H9 (cell line): ENCODE results near the gene HTRA3. TPM values are rescaled to one million over a fixed set of nuclear protein-coding genes. Genes with fewer than 3 reads are reported as not detected.

ENCODE experiments used
- DNase-seq: peaks from one replicate; pipeline ENCODE4 v3.0.0-alpha.2; 2017
- H2AFZ ChIP-seq: one replicate; pipeline ENCODE4 v1.6.1; 2013; ENCODE audit warnings: mild to moderate bottlenecking, low read length, control low read depth, moderate library complexity
- H2AK5ac ChIP-seq: 2 replicates; pipeline ENCODE4 v1.6.1; 2013; ENCODE audit warnings: low read length, control low read depth, mixed read lengths; ENCODE audit not compliant: insufficient read length
- H2BK120ac ChIP-seq: one replicate; pipeline ENCODE4 v1.6.1; 2013; ENCODE audit warnings: low read depth, mild to moderate bottlenecking, low read length, control low read depth, inconsistent platforms; ENCODE audit not compliant: poor library complexity, severe bottlenecking
- H2BK12ac ChIP-seq: 2 replicates; pipeline ENCODE4 v1.6.1; 2013; ENCODE audit warnings: low read length, control low read depth, mixed read lengths, low read depth; ENCODE audit not compliant: insufficient read length
- H2BK15ac ChIP-seq: 2 replicates; pipeline ENCODE4 v1.6.1; 2013; ENCODE audit warnings: low read depth, low read length, control low read depth
- H2BK20ac ChIP-seq: one replicate; pipeline ENCODE4 v1.6.1; 2013; ENCODE audit warnings: low read depth, mild to moderate bottlenecking, low read length, control low read depth, inconsistent platforms; ENCODE audit not compliant: poor library complexity, severe bottlenecking
- H2BK5ac ChIP-seq: 2 replicates; pipeline ENCODE4 v1.6.1; 2013; ENCODE audit warnings: low read length, control low read depth, mixed read lengths; ENCODE audit not compliant: insufficient read length
- H3K14ac ChIP-seq: 2 replicates; pipeline ENCODE4 v1.6.1; 2013; ENCODE audit warnings: low read length, control low read depth; ENCODE audit not compliant: insufficient read depth
- H3K18ac ChIP-seq: 2 replicates; pipeline ENCODE4 v1.6.1; 2013; ENCODE audit warnings: low read depth, mild to moderate bottlenecking, mixed read lengths, low read length, control low read depth; ENCODE audit not compliant: insufficient read length
- H3K23ac ChIP-seq: 2 replicates; pipeline ENCODE4 v1.6.1; 2013; ENCODE audit warnings: low read length, control low read depth, mixed read lengths, low read depth; ENCODE audit not compliant: insufficient read length
- H3K23me2 ChIP-seq: 2 replicates; pipeline ENCODE4 v1.6.1; 2013; ENCODE audit warnings: low read depth, mild to moderate bottlenecking, mixed read lengths, low read length, control low read depth; ENCODE audit not compliant: insufficient read length, poor library complexity, severe bottlenecking
- H3K27ac ChIP-seq: 2 replicates; pipeline ENCODE4 v1.5.1; 2013; ENCODE audit warnings: low read length, control low read depth, mixed read lengths, low read depth; ENCODE audit not compliant: insufficient read length
- H3K27me3 ChIP-seq: 2 replicates; pipeline ENCODE4 v1.6.1; 2013; ENCODE audit warnings: low read length, control low read depth, inconsistent platforms; ENCODE audit not compliant: insufficient read depth
- H3K4ac ChIP-seq: 2 replicates; pipeline ENCODE4 v1.6.1; 2013; ENCODE audit warnings: low read depth, mild to moderate bottlenecking, control low read depth, inconsistent platforms, low read length, moderate library complexity
- H3K4me1 ChIP-seq: 2 replicates; pipeline ENCODE4 v1.6.1; 2013; ENCODE audit warnings: low read length, control low read depth, inconsistent platforms; ENCODE audit not compliant: insufficient read depth
- H3K4me2 ChIP-seq: 2 replicates; pipeline ENCODE4 v1.6.1; 2013; ENCODE audit warnings: low read length, control low read depth, mixed read lengths; ENCODE audit not compliant: insufficient read length, insufficient read depth
- H3K56ac ChIP-seq: 2 replicates; pipeline ENCODE4 v1.6.1; 2013; ENCODE audit warnings: low read depth, mild to moderate bottlenecking, mixed read lengths, low read length, control low read depth; ENCODE audit not compliant: insufficient read length
- H3K79me1 ChIP-seq: 2 replicates; pipeline ENCODE4 v1.6.1; 2013; ENCODE audit warnings: low read depth, mild to moderate bottlenecking, moderate library complexity, low read length, control low read depth, inconsistent platforms; ENCODE audit not compliant: insufficient read depth, poor library complexity, severe bottlenecking
- H3K79me2 ChIP-seq: 2 replicates; pipeline ENCODE4 v1.6.1; 2013; ENCODE audit warnings: low read length, control low read depth, inconsistent platforms; ENCODE audit not compliant: insufficient read depth
- H3K9ac ChIP-seq: 2 replicates; pipeline ENCODE4 v1.6.1; 2013; ENCODE audit warnings: low read length, control low read depth, mixed read lengths; ENCODE audit not compliant: insufficient read length; ENCODE audit errors: extremely low read depth
- H3K9me3 ChIP-seq: one replicate; pipeline ENCODE4 v1.6.1; 2013; ENCODE audit warnings: low read depth, low read length, inconsistent platforms; ENCODE audit not compliant: control insufficient read depth
- H3T11ph ChIP-seq: one replicate; pipeline ENCODE4 v1.6.1; 2013; ENCODE audit warnings: mild to moderate bottlenecking, low read length, control low read depth, inconsistent platforms
- H4K20me1 ChIP-seq: one replicate; pipeline ENCODE4 v1.6.1; 2013; ENCODE audit not compliant: control insufficient read depth, insufficient read length, insufficient read depth
- H4K5ac ChIP-seq: 2 replicates; pipeline ENCODE4 v1.6.1; 2013; ENCODE audit warnings: low read depth, mild to moderate bottlenecking, mixed read lengths, low read length, control low read depth; ENCODE audit not compliant: insufficient read length
- H4K8ac ChIP-seq: replicated peaks from 2 replicates; pipeline ENCODE4 v1.6.1; 2013; ENCODE audit warnings: low read length, control low read depth, mixed read lengths, low read depth; ENCODE audit not compliant: insufficient read length
- H4K91ac ChIP-seq: 2 replicates; pipeline ENCODE4 v1.6.1; 2013; ENCODE audit warnings: low read depth, mild to moderate bottlenecking, moderate library complexity, mixed read lengths, low read length, control low read depth; ENCODE audit not compliant: insufficient read length
- H3K27ac Mint-ChIP-seq, 3 experiments: 2 replicates in 2 of 3; 3 replicates in 1 of 3; pipeline ENCODE4 v1.8.0; 2020 to 2021; ENCODE audit warnings: mixed read lengths in 3 of 3, mild to moderate bottlenecking in 1 of 3, moderate library complexity in 1 of 3
- H3K27me3 Mint-ChIP-seq: 2 replicates; pipeline ENCODE4 v1.8.0; 2021; ENCODE audit warnings: low read depth, mild to moderate bottlenecking, moderate library complexity, mixed read lengths
- H3K36me3 Mint-ChIP-seq, 3 experiments: 2 replicates in 2 of 3; 3 replicates in 1 of 3; pipeline ENCODE4 v1.8.0; 2020 to 2021; ENCODE audit warnings: low read depth in 3 of 3, mixed read lengths in 3 of 3; ENCODE audit not compliant: insufficient read depth in 1 of 3
- H3K4me1 Mint-ChIP-seq, 2 experiments: 2 replicates each; pipeline ENCODE4 v1.8.0; 2020; ENCODE audit warnings: mixed read lengths in 2 of 2
- H3K4me3 Mint-ChIP-seq, 2 experiments: 2 replicates in 1 of 2; 3 replicates in 1 of 2; pipeline ENCODE4 v1.8.0; 2020 to 2021; ENCODE audit warnings: mild to moderate bottlenecking in 2 of 2, mixed read lengths in 2 of 2, moderate library complexity in 1 of 2
- H3K9me3 Mint-ChIP-seq, 2 experiments: 2 replicates in 1 of 2; 3 replicates in 1 of 2; pipeline ENCODE4 v1.8.0; 2020; ENCODE audit warnings: mild to moderate bottlenecking in 2 of 2, mixed read lengths in 2 of 2, moderate library complexity in 1 of 2
- CTCF ChIP-seq: fragments of 200-600 bp; sonication (generic); conservative IDR thresholded peaks from 3 replicates; pipeline ENCODE4 v1.8.0; 2021; ENCODE audit warnings: antibody characterized with exemption, mild to moderate bottlenecking
- WGBS: extraction: QIAGEN DNeasy Blood & Tissue Kit; methylation state at CpG from one replicate; pipeline ENCODE4 v1.1.7; 2013; ENCODE audit warnings: missing lambda C conversion rate, low lambda C conversion rate, mixed read lengths; ENCODE audit not compliant: insufficient read length; ENCODE audit errors: extremely low coverage; 5-methylcytosine and 5-hydroxymethylcytosine counted together
- total RNA-seq: library from RNA; stranded (reverse); gene quantifications from 2 replicates; pipeline ENCODE4 v1.2.1, GENCODE V29; 2021

HTRA3 gene
- total RNA-seq, 1 experiment from 2014 or later = 3.0 TPM

GRCh38 chr4:8280876-8281440, 11.4 kb downstream of the HTRA3 start:
- Histone ChIP-seq H3K9ac (no peak overlapping the region), H3K4ac (no peak overlapping the region), H3K4me2 (no peak overlapping the region), H3K9me3 (no peaks in the 10 kb centered on the region), H3K14ac (no peak overlapping the region), H4K8ac (no peak overlapping the region), H2BK5ac (no peak overlapping the region), H2BK120ac (no peak overlapping the region), H3K18ac (no peak overlapping the region), H3T11ph (no peak overlapping the region), H3K79me2 (no peaks in the 10 kb centered on the region), H3K27ac (no peak overlapping the region), H2BK20ac (no peak overlapping the region), H2BK15ac (no peak overlapping the region), H4K5ac (no peak overlapping the region), H2AFZ (no peak overlapping the region), H3K79me1 (no peaks in the 10 kb centered on the region), H2BK12ac (no peak overlapping the region), H4K20me1 (peaks cover 3% of the 10 kb centered on the region), H2AK5ac (no peak overlapping the region), H3K23me2 (no peaks in the 10 kb centered on the region), H3K4me1 (no peaks in the 10 kb centered on the region), H3K27me3 (no peaks in the 10 kb centered on the region), H3K56ac (no peak overlapping the region), H4K91ac (no peak overlapping the region), H3K23ac (no peak overlapping the region)
- Mint-ChIP-seq H3K36me3 (no peaks in the 10 kb centered on the region; a peak in 1 of 7 replicates), H3K4me1 (no peaks in the 10 kb centered on the region), H3K4me3 (no peak overlapping the region), H3K27me3 (peaks cover 1% of the 10 kb centered on the region; the same call in 1 of the 2 replicates), H3K9me3 (no peaks in the 10 kb centered on the region), H3K27ac (no peak overlapping the region)
- no CpG with 5 or more reads among the region's 15 CpGs for WGBS
- DNase-seq = no peak
- no peak for TF ChIP-seq CTCF
